Mucosa of descending colon (tissue), 3 donors: ENCODE data around the gene TEX54. TPM values are rescaled to one million over a fixed set of nuclear protein-coding genes. Genes with fewer than 3 reads are reported as not detected.
"Not testable (repeated sequence)": the region's sequence is repeated elsewhere in the genome, so short reads cannot be mapped to it uniquely, and the experiment has no call there.

Experiments used
- ATAC-seq: fragments of 200-7000 bp; cut with Tn5 transposase; one replicate; pipeline ENCODE4 v1.9.1; 2020; ENCODE audit warnings: mild to moderate bottlenecking, moderate library complexity
- DNase-seq, 3 donors: peaks; one replicate each; pipeline ENCODE4 v3.0.0-alpha.2; 2020
- H3K36me3 ChIP-seq: fragments of 200-600 bp; one replicate; pipeline ENCODE4 v1.8.0; 2021; ENCODE audit warnings: low read depth, mild to moderate bottlenecking
- H3K4me1 ChIP-seq: fragments of 200-600 bp; one replicate; pipeline ENCODE4 v1.8.0; 2021; ENCODE audit warnings: low read depth, mild to moderate bottlenecking
- H3K4me3 ChIP-seq: fragments of 200-600 bp; one replicate; pipeline ENCODE4 v1.8.0; 2021; ENCODE audit warnings: mild to moderate bottlenecking
- H3K9me3 ChIP-seq: fragments of 200-600 bp; one replicate; pipeline ENCODE4 v1.8.0; 2021; ENCODE audit warnings: mild to moderate bottlenecking
- CTCF ChIP-seq: fragments of 200-600 bp; IDR thresholded peaks from one replicate; pipeline ENCODE4 v1.8.0; 2022; ENCODE audit warnings: antibody characterized with exemption, mild to moderate bottlenecking
- intact Hi-C, 2 donors: fragments of 100-400 bp; cut with DNase I in 1 of 2; cut with micrococcal nuclease in 1 of 2; formaldehyde crosslinking; loops; one replicate each; pipeline versions ENCODE4 v1.11.0 to v1.11.1; 2022; cut with DNase I, micrococcal nuclease
- total RNA-seq, 3 donors: library from RNA; stranded (reverse); fragmentation: NEBNext Ultra II Directional in 2 of 3; extraction: Animal tissue kit (Norgen Biotek cat#: 25700) in 2 of 3; gene quantifications; one replicate each; pipeline versions ENCODE4 v1.2.1 to v1.2.4, GENCODE V29; 2021 to 2023
- donor health status: DM: no; HTN: no; CAD: no; lungs with moderate emphysema.
- donor health status: DM: no; HTN: no; CAD: no.
- donor health status: DM: no; HTN: yes; CAD: no.

Gene TEX54
- total RNA-seq, 3 donors from 2014 or later, result not detected

- H3K9me3 ChIP-seq, result no peaks in the 10 kb centered on the region
- no peaks in the 10 kb centered on the region for H3K4me1 ChIP-seq
- DNase-seq, result no peak
- H3K36me3 ChIP-seq, result no peaks in the 10 kb centered on the region
- TF ChIP-seq CTCF, result no peak
- H3K4me3 ChIP-seq, result no peak overlapping the region
- intact Hi-C loops, result no loop called here
- ATAC-seq, result no peak
These were observed 13.5 kb upstream of the TEX54 start for GRCh38 chr11:62846177-62846576.

GRCh38 chr11:62844154-62844553, 11.5 kb upstream of the TEX54 start:
- no peak for TF ChIP-seq CTCF
- Histone ChIP-seq H3K4me3 (no peak overlapping the region), H3K9me3 (no peaks in the 10 kb centered on the region), H3K4me1 (no peaks in the 10 kb centered on the region), H3K36me3 (no peaks in the 10 kb centered on the region)
- intact Hi-C loops, result no loop called here
- DNase-seq (no peak), ATAC-seq (no peak)

- ATAC-seq, result no peak
- Histone ChIP-seq H3K4me3 (no peak overlapping the region), H3K36me3 (no peaks in the 10 kb centered on the region), H3K4me1 (peaks cover 6% of the 10 kb centered on the region), H3K9me3 (no peaks in the 10 kb centered on the region)
- intact Hi-C loops, result no loop called here
- no peak for TF ChIP-seq CTCF
- no peak for DNase-seq
These were observed 10.8 kb upstream of the TEX54 start for GRCh38 chr11:62843466-62843865.

- DNase-seq, result peak in 2 of 3 donors; percentile 38 to 51
- H3K36me3 ChIP-seq, H3K4me1 ChIP-seq, intact Hi-C loops, H3K9me3 ChIP-seq, H3K4me3 ChIP-seq, ATAC-seq: not testable (repeated sequence)
These were observed 10.2 kb upstream of the TEX54 start for GRCh38 chr11:62842891-62843290.

GRCh38 chr11:62842171-62842741, 9.6 kb upstream of the TEX54 start:
- Histone ChIP-seq H3K4me1 (peaks cover 8% of the 10 kb centered on the region), H3K9me3 (no peaks in the 10 kb centered on the region), H3K4me3 (peak overlapping the region; percentile 20), H3K36me3 (no peaks in the 10 kb centered on the region)
- ATAC-seq (no peak), DNase-seq (peak in 2 of 3 donors; percentile 65 to 77)
- TF ChIP-seq CTCF, result no peak
- intact Hi-C loops, result no loop called here

- intact Hi-C loops, result no loop called here
- Histone ChIP-seq H3K36me3 (no peaks in the 10 kb centered on the region), H3K4me1 (peaks cover 8% of the 10 kb centered on the region), H3K4me3 (peak overlapping the region; percentile 20), H3K9me3 (no peaks in the 10 kb centered on the region)
- DNase-seq (peak; percentile 85 to 92 (median 90)), ATAC-seq (peak; percentile 77)
- TF ChIP-seq CTCF, result peak; percentile 21
These were observed 8.9 kb upstream of the TEX54 start for GRCh38 chr11:62841361-62842170.

GRCh38 chr11:62840721-62841360, 8.2 kb upstream of the TEX54 start:
- peak; percentile 71 to 81 (median 76) for DNase-seq
- H3K4me1 ChIP-seq, H3K9me3 ChIP-seq, H3K36me3 ChIP-seq, intact Hi-C loops: not testable (repeated sequence)
- peak overlapping the region; percentile 64 for H3K4me3 ChIP-seq
- ATAC-seq, result peak; percentile 6
